ENCODE data around the gene SRM. TPM values are rescaled to one million over a fixed set of nuclear protein-coding genes. Genes with fewer than 3 reads are reported as not detected.

SRM gene
- total and polyA plus RNA-seq, 2 of the 4 experiments (the other 2 are of a cell fraction), result 23.1 to 160 TPM

- CTCF ChIA-PET, result interaction anchor here (0.7 kb wide), 1 partner anchor 19 kb away, joined by 4 read pairs; no protein-coding TSS in a partner anchor
- Histone ChIP-seq H3K79me1 (ENCODE audit: low read depth in 1 of 2, low read length in 2 of 2) (peaks cover 0 to 5% of the 10 kb centered on the region in 2 experiments; a peak in 1 of 4 replicates), H4K91ac (ENCODE audit: insufficient read depth, low read depth, low read length) (no peak overlapping the region), H2AK5ac (ENCODE audit: low read depth, low read length) (no peak overlapping the region), H3K9me1 (ENCODE audit: insufficient read depth, low read length) (no peaks in the 10 kb centered on the region), H3K18ac (ENCODE audit: low read depth, low read length) (no peak overlapping the region), H2AFZ (replicated peaks; ENCODE audit: low read length, poor library complexity) (no peak overlapping the region), H3K4ac (ENCODE audit: low read depth, low read length) (no peak overlapping the region), H3K4me1 (ENCODE audit: control insufficient read depth, insufficient read depth, low read length) (no peaks in the 10 kb centered on the region), H2BK20ac (ENCODE audit: low read depth, low read length) (no peak overlapping the region), H2BK15ac (ENCODE audit: low read depth, low read length) (no peak overlapping the region), H3K27ac (ENCODE audit: insufficient read depth, low read length) (no peak overlapping the region), H2AK9ac (replicated peaks; ENCODE audit: low read depth, low read length, poor library complexity) (no peak overlapping the region), H4K8ac (ENCODE audit: low read depth in 2 of 2, low read length in 2 of 2) (no peak overlapping the region), H4K5ac (ENCODE audit: low read depth, low read length) (no peak overlapping the region), H3K36me3 (ENCODE audit: control insufficient read depth, insufficient read depth, low read length) (peaks cover 66% of the 10 kb centered on the region), H4K20me1 (ENCODE audit: insufficient read depth, low read length) (no peaks in the 10 kb centered on the region), H2BK120ac (ENCODE audit: low read depth, low read length) (no peak overlapping the region), H3K4me3 (ENCODE audit: insufficient read depth, low read depth, low read length) (no peak overlapping the region), H3K23ac (ENCODE audit: low read depth, low read length) (no peak overlapping the region), H3K9me3 (ENCODE audit: control insufficient read depth, insufficient read depth, low read length) (no peaks in the 10 kb centered on the region), H3K27me3 (ENCODE audit: control insufficient read depth, insufficient read depth, low read length) (no peaks in the 10 kb centered on the region), H2BK5ac (ENCODE audit: low read depth, low read length, poor library complexity, severe bottlenecking) (no peak overlapping the region), H3K9ac (ENCODE audit: low read depth, low read length) (no peak overlapping the region), H3K4me2 (ENCODE audit: low read depth, low read length) (no peak overlapping the region), H3K14ac (replicated peaks; ENCODE audit: low read depth, low read length) (no peak overlapping the region), H3K56ac (ENCODE audit: extremely low read depth, insufficient read depth, low read length) (no peak overlapping the region)
- ATAC-seq (ENCODE audit: low read depth) (peak; percentile 62), DNase-seq (peak; percentile 60)
- intact Hi-C loops (cut with micrococcal nuclease), result no loop called here
- in situ Hi-C loops (cut with MboI; ENCODE audit: low sequenced_read_pairs), result no loop called here
- dilution Hi-C loops (cut with HindIII; ENCODE audit: low sequenced_read_pairs, unreplicated experiment), result no loop called here
- POLR2A ChIA-PET (ENCODE audit: unreplicated experiment), result no interaction called here
- BruUV-seq (replicated peaks), result no TSS peak
- TF ChIP-seq CEBPB (IDR thresholded peaks at IDR 0.05; ENCODE audit: low read depth, low read length) (no peak), MAFK (IDR thresholded peaks at IDR 0.05; ENCODE audit: low read depth, low read length) (no peak), CTCF (conservative IDR thresholded peaks at IDR 0.05; ENCODE audit: low read depth, low read length) (no peak), MXI1 (IDR thresholded peaks at IDR 0.05; ENCODE audit: borderline replicate concordance, low read depth, low read length) (no peak), SMC3 (IDR thresholded peaks at IDR 0.05; ENCODE audit: low read depth, low read length) (no peak), MAZ (IDR thresholded peaks at IDR 0.05; ENCODE audit: borderline replicate concordance, low read depth, low read length) (no peak), POLR2A (IDR thresholded peaks at IDR 0.05; ENCODE audit: low read depth, low read length) (no peak), CHD1 (IDR thresholded peaks at IDR 0.05; ENCODE audit: low read depth, low read length) (no peak), RCOR1 (IDR thresholded peaks at IDR 0.05; ENCODE audit: insufficient replicate concordance, low read length) (no peak), FOS (IDR thresholded peaks at IDR 0.05; ENCODE audit: low read depth, low read length) (no peak), RAD21 (IDR thresholded peaks at IDR 0.05; ENCODE audit: low read length) (no peak), RFX5 (IDR thresholded peaks at IDR 0.05; ENCODE audit: low read depth, low read length) (no peak), NFE2L2 (IDR thresholded peaks at IDR 0.05; ENCODE audit: low read depth, low read length) (no peak), BHLHE40 (IDR thresholded peaks at IDR 0.05; ENCODE audit: low read depth, low read length) (no peak)
- TF ChIP-seq, protein P1, sequence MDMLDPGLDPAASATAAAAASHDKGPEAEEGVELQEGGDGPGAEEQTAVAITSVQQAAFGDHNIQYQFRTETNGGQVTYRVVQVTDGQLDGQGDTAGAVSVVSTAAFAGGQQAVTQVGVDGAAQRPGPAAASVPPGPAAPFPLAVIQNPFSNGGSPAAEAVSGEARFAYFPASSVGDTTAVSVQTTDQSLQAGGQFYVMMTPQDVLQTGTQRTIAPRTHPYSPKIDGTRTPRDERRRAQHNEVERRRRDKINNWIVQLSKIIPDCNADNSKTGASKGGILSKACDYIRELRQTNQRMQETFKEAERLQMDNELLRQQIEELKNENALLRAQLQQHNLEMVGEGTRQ (IDR thresholded peaks at IDR 0.05; ENCODE audit: low read depth, low read length), result no peak
- TF ChIP-seq, protein P2, sequence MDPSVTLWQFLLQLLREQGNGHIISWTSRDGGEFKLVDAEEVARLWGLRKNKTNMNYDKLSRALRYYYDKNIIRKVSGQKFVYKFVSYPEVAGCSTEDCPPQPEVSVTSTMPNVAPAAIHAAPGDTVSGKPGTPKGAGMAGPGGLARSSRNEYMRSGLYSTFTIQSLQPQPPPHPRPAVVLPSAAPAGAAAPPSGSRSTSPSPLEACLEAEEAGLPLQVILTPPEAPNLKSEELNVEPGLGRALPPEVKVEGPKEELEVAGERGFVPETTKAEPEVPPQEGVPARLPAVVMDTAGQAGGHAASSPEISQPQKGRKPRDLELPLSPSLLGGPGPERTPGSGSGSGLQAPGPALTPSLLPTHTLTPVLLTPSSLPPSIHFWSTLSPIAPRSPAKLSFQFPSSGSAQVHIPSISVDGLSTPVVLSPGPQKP (IDR thresholded peaks at IDR 0.05; ENCODE audit: borderline replicate concordance, low read depth, low read length), result no peak
- WGBS, 2 experiments (ENCODE audit: extremely low coverage in 2 of 2, insufficient read length in 1 of 2), result 93% methylated on average over 2 of the region's 2 CpGs; no CpG with 5 or more reads in 1 of the 2 experiments
Measured at GRCh38 chr1:11078631-11079030, 18.8 kb upstream of the SRM start.

Measured in IMR-90 (cell line).